GM12874 (cell line): ENCODE results near the gene TSPAN16.

Experiments
- TF ChIP-seq, protein P1 (sequence below): IDR thresholded peaks from 2 replicates; pipeline ENCODE4 v1.5.1; 2011; ENCODE audit warnings: low read depth, mild to moderate bottlenecking, control low read depth, low read length, moderate library complexity; ENCODE audit not compliant: insufficient read depth

Gene TSPAN16

DNA sequence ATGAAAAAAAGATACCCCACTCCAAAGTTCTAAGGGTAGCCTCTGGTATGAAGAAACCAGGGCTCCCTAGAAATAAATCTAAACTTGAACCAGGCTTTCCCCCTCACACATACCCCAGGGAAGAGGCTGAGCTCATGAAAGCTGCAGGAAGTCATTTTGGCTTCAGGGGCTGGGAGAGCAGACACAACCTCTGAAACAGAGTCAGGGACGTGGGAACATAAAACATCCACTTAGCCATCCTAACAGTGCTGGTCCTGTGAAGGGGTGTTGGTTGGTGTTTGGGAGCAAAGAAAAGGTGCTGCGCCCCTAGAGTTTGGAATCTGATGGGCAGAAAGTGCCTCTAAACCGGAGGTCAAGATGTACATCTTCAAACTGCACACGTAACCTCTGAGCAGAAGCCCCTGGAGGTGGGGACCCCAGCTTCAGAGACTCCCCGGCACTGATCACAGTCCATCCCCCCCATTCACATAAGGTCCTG is 27.7 kb downstream of the TSPAN16 start:
- TF ChIP-seq, protein P1, sequence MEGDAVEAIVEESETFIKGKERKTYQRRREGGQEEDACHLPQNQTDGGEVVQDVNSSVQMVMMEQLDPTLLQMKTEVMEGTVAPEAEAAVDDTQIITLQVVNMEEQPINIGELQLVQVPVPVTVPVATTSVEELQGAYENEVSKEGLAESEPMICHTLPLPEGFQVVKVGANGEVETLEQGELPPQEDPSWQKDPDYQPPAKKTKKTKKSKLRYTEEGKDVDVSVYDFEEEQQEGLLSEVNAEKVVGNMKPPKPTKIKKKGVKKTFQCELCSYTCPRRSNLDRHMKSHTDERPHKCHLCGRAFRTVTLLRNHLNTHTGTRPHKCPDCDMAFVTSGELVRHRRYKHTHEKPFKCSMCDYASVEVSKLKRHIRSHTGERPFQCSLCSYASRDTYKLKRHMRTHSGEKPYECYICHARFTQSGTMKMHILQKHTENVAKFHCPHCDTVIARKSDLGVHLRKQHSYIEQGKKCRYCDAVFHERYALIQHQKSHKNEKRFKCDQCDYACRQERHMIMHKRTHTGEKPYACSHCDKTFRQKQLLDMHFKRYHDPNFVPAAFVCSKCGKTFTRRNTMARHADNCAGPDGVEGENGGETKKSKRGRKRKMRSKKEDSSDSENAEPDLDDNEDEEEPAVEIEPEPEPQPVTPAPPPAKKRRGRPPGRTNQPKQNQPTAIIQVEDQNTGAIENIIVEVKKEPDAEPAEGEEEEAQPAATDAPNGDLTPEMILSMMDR: no peak

DNA sequence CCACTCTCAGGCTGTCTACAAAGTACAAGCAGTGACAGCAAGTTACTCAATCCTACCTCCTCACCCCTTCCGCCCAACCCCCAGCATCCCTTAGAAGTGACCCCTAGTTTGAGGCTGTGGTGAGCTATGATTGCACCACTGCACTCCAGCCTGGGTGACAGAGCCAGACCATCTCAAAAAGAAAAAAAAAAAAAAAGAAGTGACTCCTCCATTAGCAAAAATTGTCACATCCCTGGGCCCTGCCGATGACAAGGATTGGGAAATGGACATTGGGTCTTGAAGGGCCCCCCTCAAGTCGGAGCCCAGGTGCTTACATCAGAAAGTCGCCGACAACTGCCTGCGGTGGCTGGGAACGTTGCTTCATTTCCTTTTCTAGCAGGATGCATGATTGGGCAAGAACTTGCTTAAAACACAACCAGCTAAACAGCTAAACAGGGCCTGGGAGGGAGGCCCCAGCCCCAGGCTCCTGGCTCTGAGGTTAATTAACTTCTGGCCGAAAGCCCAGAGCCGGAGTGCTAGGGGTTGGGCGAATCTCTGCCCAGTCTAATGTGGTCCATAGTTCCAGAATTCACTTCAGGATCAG is 28.2 kb downstream of the TSPAN16 start:
- TF ChIP-seq, protein P1: no peak

DNA sequence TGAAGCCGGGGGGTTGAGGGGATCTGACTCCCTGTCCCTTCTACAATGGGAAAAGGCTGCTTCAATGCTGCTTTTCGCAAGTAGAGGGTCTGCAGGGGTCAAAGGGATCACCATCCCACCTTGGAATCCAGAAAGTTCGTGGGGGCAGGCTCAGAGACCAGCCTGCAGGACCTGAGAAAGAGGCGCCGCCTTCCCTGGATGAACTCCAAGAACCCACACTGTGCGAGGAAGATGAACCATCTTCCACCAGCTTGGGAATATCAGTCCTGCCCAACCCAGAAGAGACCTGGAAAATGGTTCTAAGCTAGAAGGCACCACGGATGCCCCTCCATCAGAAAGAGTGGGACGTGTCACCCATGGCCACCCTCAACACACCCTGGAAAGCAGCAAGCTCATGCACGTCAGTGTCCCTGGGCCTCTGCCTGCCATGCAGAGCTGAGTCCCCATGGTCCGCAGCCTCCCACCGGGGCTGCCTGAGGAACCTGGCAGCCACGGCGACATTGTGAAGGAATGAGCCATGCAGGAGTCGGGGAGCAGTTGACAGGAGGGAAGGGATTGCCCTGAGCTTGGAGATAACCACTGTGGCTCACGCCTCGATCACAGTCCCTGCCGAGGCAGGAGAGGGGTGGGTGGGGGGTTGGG is 28.9 kb downstream of the TSPAN16 start:
- TF ChIP-seq, protein P1: no peak

DNA sequence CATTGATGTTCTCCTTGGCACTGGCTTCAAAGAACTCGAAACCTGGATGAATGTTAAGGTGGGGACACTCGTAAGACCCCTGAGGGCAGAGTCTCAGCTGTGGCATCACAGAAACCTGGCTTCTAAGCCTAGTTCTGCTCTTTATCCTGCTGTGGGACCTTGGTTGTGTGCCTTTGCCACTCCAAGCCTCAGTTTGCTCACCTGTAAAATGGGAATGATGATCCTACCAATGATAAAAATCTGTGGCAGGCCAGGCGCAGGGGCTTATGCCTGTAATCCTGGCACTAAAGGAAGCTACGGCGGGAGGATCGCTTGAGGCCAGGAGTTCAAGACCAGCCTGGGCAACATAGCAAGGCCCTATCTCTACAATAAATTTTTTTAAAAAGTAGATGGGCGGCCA is 29.6 kb downstream of the TSPAN16 start:
- TF ChIP-seq, protein P1: no peak

DNA sequence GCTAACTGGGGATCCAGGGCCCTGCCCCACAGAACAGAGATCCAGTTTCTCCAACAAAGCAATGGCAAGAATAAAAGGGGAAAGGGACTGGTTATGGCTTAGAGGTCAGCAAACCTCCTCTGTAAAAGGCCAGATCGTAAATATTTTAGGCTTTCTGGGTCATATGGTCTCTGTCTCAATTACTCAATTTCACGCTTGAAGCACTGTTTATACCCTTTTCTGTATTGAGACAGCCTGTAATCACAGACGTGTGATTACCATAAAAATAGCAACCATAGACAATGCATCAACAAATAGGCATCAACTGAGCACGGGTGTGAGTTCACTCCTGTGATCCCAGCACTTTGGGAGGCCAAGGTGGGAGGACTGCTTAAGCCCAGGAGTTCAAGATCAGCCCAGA is 34.2 kb downstream of the TSPAN16 start:
- TF ChIP-seq, protein P1: no peak

DNA sequence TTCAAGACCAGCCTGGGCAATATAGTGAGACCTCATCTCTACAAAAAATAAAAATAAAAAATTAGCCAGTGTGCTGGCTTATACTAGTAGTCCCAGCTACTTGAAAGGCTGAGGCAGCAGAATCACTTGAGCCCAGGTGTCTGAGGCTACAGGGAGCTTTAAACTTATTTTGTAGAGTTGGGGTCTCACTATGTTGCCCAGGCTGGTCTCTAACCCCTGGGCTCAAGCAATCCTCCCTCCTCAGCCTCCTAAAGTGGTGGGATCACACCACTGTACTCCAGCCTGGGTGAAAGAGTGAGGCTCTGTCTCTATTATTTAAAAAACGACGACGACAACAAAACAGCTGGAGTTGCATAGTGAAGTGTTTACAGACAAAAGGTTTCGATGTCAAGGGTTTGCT is 35.5 kb downstream of the TSPAN16 start:
- TF ChIP-seq, protein P1: no peak

DNA sequence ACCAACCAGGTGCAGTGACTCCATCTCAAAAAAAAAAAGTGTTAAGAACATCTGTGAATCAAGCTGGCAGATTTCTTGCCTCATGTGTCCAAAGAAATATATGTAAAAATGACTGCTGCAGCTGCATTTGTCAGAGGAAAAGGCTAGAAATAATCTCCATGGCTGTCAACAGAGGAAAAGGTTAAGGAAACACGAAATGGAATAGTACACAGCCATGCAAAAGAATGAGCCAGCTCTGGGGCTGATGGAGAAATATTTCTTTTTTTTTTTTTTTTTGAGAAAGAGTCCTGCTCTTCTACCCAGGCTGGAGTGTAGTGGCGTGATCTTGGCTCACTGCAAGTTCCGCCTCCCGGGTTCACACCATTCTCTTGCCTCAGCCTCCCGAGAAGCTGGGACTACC is 36.9 kb downstream of the TSPAN16 start:
- TF ChIP-seq, protein P1: no peak
